ENCODE data around the gene AMOTL2.

Gene AMOTL2

GRCh38 chr3:134376385-134376765 lies 2.1 kb upstream of the AMOTL2 start:
- H3K4me3 ChIP-seq (ENCODE audit: low read depth, low read length), result no peak overlapping the region
- TF ChIP-seq, protein P1, sequence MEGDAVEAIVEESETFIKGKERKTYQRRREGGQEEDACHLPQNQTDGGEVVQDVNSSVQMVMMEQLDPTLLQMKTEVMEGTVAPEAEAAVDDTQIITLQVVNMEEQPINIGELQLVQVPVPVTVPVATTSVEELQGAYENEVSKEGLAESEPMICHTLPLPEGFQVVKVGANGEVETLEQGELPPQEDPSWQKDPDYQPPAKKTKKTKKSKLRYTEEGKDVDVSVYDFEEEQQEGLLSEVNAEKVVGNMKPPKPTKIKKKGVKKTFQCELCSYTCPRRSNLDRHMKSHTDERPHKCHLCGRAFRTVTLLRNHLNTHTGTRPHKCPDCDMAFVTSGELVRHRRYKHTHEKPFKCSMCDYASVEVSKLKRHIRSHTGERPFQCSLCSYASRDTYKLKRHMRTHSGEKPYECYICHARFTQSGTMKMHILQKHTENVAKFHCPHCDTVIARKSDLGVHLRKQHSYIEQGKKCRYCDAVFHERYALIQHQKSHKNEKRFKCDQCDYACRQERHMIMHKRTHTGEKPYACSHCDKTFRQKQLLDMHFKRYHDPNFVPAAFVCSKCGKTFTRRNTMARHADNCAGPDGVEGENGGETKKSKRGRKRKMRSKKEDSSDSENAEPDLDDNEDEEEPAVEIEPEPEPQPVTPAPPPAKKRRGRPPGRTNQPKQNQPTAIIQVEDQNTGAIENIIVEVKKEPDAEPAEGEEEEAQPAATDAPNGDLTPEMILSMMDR (IDR thresholded peaks at IDR 0.05; ENCODE audit: low read depth, low read length, missing control alignments), result no peak
- DNase-seq (ENCODE audit: low read depth), result no peak

- no peak overlapping the region for H3K4me3 ChIP-seq (ENCODE audit: low read depth, low read length)
- TF ChIP-seq, protein P1 (IDR thresholded peaks at IDR 0.05; ENCODE audit: low read depth, low read length, missing control alignments), result no peak
- no peak for DNase-seq (ENCODE audit: low read depth)
Observed at GRCh38 chr3:134375582-134376384, 1.5 kb upstream of the AMOTL2 start.

DNA sequence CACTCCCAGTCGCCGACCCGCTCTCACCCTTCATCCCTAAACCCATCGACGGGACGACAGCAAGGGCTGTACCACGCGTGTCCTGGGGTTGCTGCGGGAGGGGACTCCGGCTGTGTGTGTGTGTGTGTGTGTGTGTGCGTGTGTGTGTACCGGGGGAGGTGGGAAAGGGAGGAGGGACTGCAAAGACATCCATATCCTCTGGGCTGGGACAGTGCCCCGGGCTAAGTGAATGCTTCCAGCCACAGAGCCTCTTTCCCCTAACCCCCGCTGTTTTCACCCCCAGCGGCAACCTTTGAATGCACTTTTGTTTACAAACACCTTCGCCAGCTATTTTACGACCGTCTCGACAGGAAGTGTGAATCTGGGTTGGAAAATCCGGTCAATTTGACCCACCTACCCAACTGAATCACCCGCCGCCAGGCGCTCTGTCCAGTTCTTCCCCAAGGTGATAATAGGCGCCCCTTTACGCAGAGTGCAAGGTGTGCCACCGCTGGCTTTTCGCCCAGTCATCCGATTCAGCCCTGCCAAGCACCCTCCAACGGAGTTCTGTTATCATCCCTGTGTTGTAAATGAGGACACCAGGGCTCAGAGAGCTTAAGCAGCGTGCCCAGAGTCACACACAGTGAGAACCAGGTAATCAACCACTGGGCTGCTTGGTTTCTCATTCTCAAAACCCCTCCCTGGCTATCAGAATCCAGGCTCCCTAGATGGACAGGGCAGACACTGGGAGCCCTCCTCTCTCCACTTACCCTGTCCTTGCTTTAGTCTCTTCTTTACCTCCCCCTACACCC lies 739 bp upstream of the AMOTL2 start:
- no peak for DNase-seq (ENCODE audit: low read depth)
- TF ChIP-seq, protein P1 (IDR thresholded peaks at IDR 0.05; ENCODE audit: low read depth, low read length, missing control alignments), result no peak
- no peak overlapping the region; the same call in 1 of the 2 replicates for H3K4me3 ChIP-seq (ENCODE audit: low read depth, low read length)

- no peak overlapping the region for H3K4me3 ChIP-seq (ENCODE audit: low read depth, low read length)
- TF ChIP-seq, protein P1 (IDR thresholded peaks at IDR 0.05; ENCODE audit: low read depth, low read length, missing control alignments), result no peak
- no peak for DNase-seq (ENCODE audit: low read depth)
Observed at GRCh38 chr3:134373271-134374104, 759 bp downstream of the AMOTL2 start.

GRCh38 chr3:134372396-134373270 lies 1.6 kb downstream of the AMOTL2 start:
- no peak for DNase-seq (ENCODE audit: low read depth)
- TF ChIP-seq, protein P1 (IDR thresholded peaks at IDR 0.05; ENCODE audit: low read depth, low read length, missing control alignments), result no peak
- no peak overlapping the region for H3K4me3 ChIP-seq (ENCODE audit: low read depth, low read length)

Measured in GM12864 (cell line).